ENCODE results near the gene AOAH.

AOAH gene

GRCh38 chr7:36600869-36601530 lies 123.3 kb downstream of the AOAH start:
- DNase-seq (ENCODE audit: low spot score), result no peak

GRCh38 chr7:36600314-36600682 lies 124.0 kb downstream of the AOAH start:
- no peak for DNase-seq (ENCODE audit: low spot score)

DNA sequence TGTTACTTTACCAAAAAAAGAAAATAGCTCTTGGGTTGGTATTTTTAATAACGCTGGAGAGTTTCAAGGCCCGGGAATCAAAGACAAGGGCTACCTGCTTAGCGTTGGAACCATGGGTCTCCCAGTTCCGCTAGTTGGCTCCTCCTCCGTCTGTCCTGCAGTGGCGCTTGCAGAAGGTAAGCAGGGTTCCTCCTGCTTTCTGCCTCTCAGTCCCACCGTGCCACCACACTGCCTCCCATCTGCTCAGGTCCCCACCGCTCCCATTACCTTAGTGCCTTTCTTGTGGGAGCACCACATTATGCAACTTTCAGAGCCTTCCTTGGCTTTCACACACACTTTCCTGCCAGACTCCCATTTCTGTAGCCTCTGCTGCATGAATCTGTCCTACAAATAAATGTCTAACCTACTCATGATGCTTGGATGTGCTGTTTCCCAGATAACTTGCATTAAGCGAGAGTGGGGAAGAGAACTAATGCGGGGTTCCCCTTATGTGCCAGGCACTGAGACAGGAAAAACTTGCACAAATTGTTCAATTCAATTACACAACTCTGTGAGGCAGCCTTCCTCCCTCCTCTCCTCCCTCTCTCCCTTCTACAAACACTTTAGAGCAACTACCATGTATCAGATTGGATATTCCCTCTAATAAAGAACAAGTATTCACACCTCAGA lies 124.5 kb downstream of the AOAH start:
- DNase-seq (ENCODE audit: low spot score), result no peak

GRCh38 chr7:36598054-36598674 lies 126.1 kb downstream of the AOAH start:
- no peak for DNase-seq (ENCODE audit: low spot score)

DNA sequence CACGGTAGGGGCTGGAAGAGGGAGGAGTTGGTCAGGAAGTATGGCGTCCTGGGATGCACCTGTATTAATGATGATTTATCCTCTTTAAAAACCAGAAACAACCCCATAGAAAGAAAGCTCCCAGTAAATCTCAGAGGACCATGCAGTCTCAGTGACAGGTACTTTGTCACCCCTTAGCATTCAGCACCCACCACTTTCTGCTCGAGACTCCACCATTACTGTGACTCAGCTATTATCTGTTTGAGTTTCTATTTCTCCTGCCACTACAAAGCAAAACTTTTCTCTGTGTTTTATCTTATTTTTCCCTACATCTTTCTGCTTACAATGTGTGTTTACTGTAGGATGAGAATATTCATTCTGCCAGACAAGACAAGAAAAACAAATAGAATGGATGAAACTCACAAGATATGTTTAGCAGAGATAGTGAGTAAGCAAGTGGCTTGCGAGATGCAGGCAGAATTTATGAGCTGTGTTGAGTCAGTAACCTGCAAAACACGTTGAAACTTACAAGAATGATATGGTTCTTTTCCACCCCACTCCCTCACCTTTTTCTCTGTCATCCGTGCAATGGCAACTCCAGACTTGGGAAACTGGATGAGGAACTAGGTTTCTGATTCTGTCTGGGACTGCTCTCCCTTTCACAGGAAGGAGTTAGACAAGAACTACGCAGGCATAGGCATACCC lies 127.1 kb downstream of the AOAH start:
- no peak for DNase-seq (ENCODE audit: low spot score)

DNA sequence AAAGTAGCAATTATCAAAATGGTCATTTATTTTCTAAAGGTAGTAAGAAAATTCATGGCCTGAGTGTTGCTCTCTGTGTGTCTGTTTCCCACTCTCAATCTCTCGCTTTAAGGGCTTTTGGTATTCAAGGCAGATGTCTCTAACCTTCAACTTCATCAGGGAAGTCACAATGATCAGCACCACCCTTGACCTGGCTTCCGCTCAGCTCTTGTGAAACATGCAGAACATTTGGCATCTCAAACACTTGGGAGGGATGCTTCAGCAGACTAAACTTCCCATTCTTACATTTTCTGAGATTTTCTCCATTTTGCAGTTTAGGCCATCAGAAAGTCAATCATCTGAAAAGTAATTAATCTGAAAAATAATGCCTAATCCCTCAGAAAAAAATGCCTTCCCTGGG lies 129.8 kb downstream of the AOAH start:
- no peak for DNase-seq (ENCODE audit: low spot score)

DNA sequence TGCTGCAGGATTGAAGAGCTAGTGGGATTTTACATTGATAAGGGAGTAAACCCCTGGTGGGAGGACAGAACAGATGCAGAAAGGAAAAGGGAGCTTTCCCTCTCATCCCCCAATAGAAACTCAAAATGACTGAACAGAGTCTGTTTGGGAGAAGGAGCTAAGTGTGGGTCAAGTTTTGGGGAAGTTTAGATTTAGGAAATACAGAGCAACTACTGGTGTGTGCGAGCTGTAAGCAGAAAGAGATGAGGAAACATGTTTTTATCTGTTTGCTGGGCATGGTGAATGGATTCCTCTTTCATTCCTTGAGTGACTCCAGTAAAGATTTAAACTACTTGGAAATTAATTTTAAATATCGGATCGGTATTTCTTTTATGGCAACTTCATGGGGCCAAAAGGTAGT lies 132.7 kb downstream of the AOAH start:
- DNase-seq (ENCODE audit: low spot score), result no peak

DNA sequence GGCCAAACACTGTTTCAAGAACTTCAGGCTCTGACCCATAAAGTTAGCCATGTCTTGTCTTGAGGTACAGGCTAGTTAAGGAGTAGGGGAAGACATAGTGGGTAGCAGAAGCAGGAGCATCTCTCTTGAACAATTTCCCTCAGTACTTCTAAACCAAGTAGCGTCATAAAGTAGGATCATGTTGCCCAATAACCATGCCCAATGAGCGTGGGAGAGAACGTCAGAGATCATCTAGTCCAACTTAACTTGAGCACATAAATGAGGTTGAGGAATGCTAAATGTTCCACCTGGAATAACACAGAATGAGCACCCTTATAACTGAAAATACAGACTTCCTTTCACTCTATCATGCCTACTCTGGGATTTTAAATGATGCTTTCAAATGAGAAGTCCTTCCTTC lies 134.9 kb downstream of the AOAH start:
- DNase-seq (ENCODE audit: low spot score), result no peak

GRCh38 chr7:36583318-36583717 lies 141.0 kb downstream of the AOAH start:
- DNase-seq (ENCODE audit: low spot score), result no peak

DNA sequence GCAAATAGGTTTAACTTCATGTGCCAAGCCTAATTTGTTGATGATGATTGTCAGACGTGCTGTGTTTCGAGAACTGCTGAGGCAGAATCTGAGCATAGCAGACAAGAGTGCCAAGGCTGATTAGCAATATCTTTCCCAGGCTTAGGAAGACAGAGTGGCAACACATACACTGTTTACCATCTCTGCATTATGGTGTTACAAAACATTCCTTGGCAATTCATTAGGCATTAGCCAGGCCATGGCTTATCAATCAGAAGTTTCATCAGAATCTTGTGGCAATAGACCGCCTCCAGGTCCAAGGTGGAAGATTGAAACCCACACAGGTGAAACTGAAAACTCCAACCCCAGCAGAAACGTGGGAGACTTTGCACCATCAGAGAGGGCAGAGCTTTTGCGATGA lies 148.5 kb downstream of the AOAH start:
- DNase-seq (ENCODE audit: low spot score), result no peak

- no peak for DNase-seq (ENCODE audit: low spot score)
Measured at GRCh38 chr7:36573066-36573465, 151.2 kb downstream of the AOAH start.

DNA sequence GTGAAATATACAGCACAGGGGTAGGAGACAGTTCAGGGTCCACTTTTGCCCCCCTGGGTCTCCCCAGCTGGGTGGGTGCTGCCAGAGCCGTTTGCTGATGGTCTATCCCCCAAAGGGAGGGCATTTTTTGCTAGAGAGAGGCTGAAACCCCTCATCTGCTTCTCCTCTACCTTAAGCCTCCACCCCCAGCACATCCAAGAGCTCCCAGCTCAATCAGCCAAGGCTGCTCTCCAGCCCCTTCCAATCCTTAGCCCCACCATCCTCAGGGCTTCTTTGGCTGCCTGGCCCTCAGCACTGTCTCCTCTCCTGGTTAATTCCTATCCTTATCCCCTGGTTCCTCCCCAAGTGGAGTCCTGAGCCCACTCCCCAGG lies 153.1 kb downstream of the AOAH start:
- no peak for DNase-seq (ENCODE audit: low spot score)

DNA sequence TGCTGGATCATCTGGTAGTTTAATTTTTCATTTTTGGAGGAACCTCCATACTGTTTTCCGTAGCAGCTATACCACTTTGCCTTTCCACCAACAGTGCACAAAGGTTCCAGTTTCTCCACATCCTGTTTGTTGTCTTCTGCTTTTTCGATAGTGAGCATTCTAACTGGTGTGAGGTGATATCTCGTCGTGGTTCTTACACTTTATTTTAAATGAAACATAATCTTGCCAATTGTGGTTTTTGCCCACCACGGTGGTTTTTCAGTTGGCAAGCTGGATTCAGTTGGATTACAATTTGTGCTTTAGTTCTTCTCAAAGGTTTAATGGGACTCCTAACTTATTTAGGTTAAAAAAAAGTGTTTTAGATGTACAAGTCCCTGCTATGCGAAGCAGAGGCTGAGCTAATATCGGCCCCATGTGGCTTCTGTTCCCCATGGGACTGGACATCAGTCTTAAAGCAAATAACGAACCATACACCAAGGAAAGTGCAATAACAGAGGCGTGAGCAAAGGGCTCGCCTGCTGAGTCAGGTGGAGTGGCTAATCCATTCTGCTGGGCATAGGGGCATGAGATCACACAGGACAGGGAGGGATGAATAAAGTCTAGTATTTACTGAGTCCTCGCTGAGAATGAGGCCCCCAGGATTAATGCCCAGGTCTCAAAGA lies 153.6 kb downstream of the AOAH start:
- no peak for DNase-seq (ENCODE audit: low spot score)

DNA sequence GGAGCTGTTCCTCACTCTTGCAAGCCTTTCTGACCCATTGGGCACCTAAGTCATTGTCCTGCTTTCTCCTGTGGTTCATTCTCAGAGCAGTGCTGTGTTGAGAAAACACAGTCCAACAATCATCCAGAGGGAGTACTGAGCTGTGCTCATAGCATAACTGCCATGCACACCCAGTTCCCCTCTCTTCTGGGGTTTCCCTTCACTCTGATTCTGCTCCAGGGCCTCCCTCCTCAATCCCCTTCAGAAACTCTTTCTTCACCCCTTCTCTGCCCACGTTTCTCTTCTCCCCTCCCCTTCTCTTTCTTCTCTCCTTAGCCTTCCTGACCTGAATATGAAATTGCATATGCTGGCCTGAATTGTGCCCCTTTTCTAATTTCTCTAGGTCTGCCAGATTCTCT lies 155.8 kb downstream of the AOAH start:
- no peak for DNase-seq (ENCODE audit: low spot score)

DNA sequence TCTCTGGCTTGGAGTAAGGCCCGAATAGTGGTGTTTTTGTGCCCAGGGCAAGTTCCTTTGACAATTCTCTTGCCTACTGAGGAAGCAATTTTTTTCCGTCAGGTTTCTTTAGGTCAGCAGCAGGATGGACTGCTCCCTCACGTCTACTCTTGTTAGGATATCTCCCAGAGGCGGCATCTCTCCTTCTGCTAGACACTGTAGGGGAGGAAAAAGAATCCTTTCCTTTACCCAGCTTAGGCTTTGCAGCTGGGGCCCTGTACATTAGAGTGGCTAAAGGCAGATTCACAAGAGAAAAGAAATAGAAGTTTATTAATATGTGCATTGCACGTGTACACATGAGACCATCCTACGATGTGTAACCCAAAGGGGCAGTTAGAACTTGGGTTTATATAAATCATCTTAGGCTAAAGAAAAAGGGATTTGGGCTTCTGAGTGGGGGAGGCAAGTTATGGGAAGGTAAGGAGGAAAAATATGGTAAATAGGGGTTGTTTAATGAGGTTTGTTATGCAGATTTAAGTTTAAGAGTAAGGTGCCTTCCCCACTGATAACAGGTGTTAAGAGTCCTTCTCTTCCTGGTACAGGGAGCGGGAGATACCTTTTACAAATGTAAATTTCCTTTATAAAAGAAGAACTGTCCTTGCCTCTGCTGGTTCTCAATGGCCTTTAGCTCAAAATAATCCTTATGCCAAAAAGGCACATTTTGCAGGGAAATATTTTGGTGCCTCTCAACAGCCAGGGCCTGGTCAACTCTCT lies 156.4 kb downstream of the AOAH start:
- no peak for DNase-seq (ENCODE audit: low spot score)

- no peak for DNase-seq (ENCODE audit: low spot score)
Measured at GRCh38 chr7:36565792-36566356, 158.4 kb downstream of the AOAH start.

- DNase-seq (ENCODE audit: low spot score), result no peak
Measured at GRCh38 chr7:36564489-36564888, 159.8 kb downstream of the AOAH start.

- no peak for DNase-seq (ENCODE audit: low spot score)
Measured at GRCh38 chr7:36563706-36564327, 160.5 kb downstream of the AOAH start.

DNA sequence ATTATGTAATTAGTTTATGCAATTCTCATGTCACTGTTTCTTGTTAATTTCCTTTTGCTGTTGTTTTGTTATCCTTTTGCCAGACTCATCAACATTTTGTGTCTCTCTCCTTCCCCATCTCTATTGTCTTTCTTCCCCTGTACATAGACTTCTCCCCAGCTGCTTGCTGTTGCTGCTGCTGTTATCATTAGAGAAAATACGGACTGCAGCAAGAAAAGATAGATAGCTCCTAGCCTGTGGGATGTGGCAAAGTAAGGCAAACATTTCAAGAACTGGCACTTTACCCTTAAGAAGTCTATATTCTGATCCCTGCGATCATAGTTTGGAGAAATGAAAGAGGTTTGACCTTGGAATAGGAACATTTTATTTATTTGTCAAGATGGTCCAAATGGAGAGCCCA lies 162.2 kb downstream of the AOAH start:
- DNase-seq (ENCODE audit: low spot score), result no peak

DNA sequence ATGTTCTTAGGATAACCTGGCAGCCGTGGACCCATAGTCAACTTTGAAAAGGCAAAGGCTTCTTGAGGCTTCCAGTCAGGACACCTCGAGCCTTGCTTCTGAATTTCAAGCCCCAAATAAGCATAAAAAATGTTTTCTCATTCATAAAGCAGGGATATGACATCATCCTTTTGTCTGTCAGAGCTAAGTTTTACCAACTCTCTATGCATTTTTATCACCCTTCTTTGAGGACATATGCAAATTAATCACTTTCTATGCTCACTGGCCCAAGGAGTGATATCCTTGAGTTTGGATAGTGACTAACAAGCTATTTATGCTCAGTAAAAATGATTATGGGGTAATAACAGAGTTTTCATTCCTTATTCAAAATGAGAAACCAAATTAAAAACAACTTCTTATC lies 175.3 kb downstream of the AOAH start:
- no peak for DNase-seq (ENCODE audit: low spot score)

DNA sequence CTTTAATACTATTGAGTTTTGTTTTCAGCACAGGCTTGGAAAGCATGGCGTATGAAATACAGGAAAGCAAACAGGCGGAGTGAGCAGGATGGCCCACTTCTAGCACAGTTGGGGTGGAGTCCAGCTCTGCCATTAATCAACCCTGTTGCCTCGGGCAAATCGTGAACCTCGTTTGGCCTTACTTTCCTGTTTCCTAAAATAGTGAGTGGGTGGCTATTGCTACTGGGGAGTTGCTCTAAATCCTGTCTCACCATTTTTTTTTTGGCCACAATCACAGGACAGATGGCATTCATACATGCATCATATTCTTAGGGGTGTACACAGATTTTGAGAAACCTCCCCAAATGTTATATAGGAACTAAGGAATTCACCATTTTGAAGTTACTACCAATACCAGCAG lies 176.9 kb downstream of the AOAH start:
- no peak for DNase-seq (ENCODE audit: low spot score)

Data from NAMALWA (cell line).